Inflammatory macrophage treated with lipopolysaccharide for 1 hour (primary cell): ENCODE results near the gene STK32C.
"Not testable (repeated sequence)": the region's sequence is repeated elsewhere in the genome, so short reads cannot be mapped to it uniquely, and the experiment has no call there.

Experiments used
- DNase-seq, 2 donors: peaks; one replicate each; pipeline ENCODE4 v3.0.0-alpha.2; 2020 to 2022

STK32C gene

DNA sequence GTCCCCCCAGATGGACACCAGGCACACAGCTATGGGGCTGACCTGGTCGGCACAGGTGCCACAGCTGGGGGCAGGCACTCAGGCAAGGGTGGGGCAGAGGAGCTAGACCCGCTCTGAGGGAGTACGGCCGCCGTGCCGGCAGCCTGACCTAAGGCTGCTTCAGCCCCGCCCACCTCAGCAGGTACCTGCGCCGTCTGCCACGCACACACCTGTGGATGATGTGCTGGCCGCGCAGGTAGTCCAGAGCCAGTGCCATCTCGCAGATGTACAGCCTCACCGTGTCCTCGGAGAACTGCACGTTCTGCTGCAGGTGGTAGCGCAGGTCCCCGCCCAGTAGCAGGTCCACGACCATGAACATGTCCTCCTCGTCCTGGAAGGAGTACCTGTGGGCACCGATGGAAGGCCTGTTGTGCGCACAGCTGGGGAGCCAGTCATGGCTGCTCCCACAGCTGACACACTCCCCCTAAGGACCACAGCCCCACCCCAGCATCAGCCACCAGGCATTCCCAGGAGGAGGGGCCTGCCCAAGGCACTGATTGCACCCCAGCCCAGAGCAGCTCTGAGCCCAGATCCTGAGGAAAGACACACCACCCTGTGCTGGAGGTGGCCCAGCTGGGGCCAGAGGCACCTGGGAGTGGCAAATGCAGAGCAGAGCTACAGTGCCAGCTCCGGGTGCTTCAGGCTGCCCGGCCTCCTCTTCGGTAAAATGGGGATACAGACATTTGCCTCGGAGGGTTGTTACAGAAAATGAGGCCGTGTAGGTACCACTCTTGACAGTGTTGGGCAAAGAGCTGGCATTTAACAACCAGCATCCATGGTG lies 81.0 kb downstream of the STK32C start:
- DNase-seq = no peak

DNA sequence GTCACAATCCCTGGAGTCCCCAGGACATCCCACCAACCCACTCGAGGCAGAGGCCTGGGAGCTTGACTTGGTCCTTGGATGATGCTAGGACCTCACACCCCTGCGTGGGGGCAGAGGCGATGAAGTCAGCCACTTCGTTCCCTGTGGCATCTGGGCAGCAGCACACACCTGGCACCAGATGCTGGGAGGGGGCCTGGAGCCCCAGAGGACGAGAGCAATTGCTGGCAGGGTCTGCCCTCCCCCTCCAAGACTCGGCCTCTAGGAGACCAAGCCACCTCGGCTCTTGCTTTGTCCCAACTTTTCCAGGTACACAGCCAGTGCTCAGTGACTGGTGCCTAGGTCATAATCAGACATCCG lies 81.9 kb downstream of the STK32C start:
- no peak for DNase-seq

DNA sequence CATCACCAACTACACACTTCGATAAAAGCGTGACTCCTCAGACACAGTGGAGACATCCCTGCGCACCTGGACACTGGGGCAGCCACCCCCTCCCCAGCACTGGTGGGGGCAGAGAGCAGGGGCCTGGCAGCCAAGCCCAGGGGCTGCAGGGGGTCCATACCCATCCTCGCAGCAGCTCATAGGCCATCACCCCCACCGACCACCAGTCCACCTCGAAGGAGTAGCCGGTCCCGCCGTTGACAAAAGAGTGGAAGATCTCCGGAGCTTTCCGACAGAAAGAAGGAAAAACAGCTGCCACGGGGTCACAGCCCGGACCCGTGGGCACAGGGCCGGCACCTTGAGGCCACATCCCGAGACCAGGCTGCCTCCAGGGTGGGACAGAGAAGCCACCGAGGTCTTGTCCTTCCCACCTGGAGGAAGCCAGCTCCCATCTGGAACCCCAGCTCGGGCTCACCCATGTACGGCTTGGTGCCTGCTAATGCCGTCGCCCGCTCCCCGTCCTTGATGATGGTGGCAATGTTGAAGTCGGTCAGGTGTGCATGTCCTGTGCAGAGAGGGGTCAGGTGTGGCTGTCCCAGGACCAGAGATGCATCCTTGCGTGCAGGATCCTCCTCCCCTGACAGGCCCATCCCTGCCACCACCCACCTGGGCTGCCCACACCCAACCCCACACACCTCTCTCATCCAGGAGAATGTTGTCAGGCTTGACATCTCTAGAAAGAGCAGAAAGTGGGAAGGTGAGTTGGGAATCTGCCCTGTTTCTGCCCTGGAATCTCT lies 82.5 kb downstream of the STK32C start:
- no peak for DNase-seq

DNA sequence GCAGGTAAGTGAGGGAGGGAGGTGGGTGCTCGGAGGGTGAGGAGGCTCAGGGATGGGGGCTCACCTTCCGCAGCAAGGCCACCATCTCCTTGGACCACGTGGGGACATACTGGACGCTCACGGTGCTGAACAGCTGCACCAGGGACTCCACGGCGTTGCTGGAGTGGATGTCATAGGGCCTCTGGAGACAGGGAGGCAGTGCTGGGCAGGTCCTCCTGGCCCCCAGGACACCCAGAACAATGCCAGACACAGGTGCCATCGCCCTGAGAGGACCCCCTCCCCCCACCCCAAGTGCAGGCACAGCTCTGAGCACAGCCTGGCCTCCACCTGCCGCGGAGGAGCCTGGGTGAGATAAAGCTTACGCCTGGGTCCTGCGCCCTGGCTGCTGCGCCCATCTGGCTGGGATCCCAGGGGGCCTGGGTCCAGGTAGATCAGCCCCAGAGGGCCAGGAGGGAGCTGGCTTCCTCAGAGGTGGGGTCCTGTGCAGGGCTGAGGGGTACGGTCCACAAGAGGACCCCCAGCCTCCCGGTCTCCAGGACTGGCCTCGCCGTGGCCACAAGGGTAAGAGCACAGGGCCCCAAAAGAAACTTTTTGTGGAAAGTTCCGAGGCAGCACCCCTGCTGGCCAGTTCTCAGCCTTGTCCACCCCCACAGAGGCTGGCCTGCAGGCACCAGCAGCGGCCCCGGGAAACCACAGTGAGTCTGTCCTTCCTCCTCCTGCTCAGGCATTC lies 83.2 kb downstream of the STK32C start:
- peak; percentile 51 to 53 for DNase-seq

DNA sequence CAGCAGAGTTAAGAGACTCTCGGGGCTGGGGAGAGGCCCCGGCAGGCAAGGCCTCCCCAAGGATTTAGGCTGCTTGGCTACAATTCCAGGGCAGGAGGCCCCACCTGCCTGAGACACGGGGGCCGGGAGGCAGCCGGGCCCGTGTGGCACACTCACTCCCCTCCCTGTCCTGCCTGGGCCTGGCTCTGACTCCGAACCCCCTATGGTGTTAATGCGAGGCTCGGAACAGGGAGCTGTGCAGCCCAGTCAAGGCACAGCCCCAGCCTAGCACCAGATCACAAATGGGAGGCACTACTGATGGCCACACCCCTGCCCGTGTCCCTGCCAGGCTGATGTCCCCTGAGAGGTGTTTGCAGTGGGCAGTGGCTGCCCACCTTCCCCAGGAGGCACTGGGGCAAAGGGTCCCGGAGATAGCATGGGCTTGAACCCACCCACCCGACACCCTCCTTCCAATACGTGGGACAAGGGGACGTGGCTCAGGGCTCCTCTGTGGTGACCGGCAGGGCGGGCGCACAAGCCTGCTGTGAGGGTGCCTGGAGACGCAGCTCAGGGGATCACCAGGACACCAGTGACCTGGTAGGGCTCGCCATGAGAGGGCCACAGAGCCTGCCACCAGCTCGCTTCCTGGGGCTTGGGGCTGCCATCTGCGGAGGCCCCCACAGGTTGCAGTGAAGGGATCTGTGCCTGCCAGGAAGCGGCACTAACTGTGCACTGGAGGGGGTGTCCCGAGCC lies 84.0 kb downstream of the STK32C start:
- no peak for DNase-seq

DNA sequence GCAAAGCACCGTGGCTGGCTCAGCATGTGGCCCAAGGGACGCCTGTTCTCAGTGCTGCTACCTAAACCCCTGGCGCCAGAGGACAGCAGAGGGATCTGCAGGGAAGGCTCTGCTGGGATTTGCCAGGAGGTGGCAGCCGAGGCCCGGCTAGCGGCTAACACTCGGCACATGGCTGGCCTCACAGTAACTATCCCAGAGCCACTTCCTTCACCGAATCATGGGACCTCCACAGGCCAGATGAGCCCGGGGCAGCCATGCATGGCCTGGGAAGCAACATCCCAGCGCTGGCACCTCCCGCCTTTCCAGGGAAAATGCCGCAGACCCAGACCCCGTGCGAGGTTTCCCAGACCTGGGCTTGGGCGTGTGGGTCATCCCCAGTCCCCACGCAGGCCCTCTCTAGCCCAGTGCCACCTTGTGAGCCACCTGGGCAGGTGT lies 84.6 kb downstream of the STK32C start:
- DNase-seq = peak; percentile 74 to 87

DNA sequence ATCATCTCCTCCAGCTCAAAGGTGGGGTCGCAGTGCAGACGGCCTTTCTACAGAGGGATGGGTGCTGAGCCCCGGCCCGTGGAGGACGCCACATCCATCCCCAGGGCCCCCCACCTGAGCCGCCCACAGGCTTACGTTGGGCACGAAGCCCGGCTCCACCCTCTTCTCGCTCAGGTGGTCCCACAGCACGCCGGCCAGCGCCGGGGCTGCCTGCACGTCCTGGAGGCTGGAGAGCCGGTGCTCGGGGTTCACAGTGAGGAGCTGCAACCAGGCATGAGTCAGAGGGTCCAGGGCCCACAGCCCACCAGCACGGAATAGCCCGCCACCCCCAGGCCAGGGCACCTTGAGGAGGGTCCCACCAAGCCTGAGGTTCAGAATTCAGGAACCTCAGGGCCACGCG lies 85.0 kb downstream of the STK32C start:
- DNase-seq = no peak

DNA sequence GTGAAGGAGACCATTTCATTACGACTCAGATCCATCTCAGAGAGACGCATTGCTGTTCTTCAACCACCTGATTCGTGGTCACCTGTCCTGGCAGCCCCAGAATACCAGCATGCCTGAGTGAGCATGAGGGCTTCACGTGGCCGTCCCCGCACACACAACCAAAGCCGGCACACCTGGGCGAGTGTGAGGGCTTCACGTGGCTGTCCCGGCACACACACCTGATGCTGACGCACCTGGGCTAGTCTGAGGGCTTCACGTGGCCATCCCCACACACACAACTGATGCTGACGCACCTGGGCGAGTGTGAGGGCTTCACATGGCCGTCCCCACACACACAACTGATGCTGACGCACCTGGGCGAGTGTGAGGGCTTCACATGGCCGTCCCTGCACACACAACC lies 86.8 kb downstream of the STK32C start:
- DNase-seq = not testable (repeated sequence)

DNA sequence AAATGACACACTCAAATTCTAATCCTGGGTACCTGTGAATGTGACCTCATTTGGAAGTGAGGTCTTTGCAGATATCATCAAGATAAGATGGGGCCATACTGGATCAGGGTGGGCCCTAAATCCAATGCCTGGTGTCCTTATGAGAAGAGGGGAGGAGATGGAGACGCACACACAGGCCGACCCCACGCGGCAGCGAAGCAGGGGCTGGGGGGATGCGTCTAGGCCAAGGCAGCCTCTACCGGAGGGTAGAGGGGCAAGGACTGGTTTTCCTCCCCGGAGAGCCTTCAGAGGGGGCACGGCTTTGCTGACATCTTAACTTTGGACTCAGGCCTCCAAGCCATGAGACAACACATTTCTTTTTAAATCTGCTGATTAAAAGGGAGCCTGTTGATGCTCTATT lies 87.7 kb downstream of the STK32C start:
- no peak for DNase-seq

DNA sequence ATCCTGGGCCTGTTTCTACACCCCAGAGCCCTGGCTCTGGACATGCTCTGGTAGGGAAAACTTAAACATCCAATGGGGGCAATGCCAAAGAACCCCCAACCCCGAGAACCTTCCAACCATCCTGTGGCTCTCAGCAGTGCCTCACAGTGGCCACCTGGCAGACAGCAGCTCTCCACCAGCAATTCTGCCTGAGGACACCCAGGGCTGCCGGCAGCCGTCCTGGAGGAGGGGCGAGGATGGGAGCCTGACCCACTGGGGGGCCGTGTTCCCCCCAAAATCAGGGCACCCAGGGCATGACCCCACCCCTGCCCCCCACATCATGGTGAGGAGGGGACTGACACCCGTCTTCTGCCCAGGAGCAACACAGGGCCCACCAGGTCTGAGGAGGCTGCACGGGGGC lies 88.3 kb downstream of the STK32C start:
- no peak for DNase-seq

DNA sequence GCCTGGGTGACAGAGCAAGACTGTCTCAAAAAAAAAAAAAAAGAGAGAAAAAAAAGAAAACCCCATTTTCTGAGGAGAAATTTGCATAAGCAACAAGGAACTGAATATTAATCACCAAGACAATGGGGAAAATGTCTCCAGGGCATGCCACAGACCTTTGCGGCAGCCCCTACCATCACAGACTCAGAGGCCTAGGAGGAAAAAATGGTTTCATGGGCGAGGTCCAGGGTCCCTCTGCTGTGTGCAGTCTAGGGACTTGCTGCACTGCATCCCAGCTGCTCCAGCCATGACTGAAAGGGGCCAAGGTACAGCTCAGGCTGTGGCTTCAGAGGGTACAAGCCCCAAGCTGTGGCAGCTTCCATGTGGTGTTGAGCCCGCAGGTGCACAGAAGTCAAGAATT lies 91.3 kb downstream of the STK32C start:
- DNase-seq = not testable (repeated sequence)

DNA sequence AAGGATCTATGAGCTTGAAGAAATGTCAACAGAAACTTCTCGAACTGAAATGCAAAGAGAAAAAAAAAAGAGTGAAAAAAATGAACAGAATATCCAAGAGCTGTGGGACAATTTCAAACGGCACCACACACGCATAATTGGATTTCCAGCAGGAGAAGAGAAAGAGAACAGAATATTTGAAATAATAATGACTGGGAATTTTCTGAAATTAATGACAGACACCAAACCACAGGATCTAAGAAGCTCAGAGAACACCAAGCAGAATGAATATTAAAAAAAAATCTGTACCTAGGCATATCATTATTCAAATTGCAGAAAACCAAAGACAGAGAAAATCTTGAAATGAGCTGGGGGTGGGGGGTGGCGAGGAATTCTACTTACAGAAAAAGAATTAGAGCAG lies 93.8 kb downstream of the STK32C start:
- DNase-seq = no peak

DNA sequence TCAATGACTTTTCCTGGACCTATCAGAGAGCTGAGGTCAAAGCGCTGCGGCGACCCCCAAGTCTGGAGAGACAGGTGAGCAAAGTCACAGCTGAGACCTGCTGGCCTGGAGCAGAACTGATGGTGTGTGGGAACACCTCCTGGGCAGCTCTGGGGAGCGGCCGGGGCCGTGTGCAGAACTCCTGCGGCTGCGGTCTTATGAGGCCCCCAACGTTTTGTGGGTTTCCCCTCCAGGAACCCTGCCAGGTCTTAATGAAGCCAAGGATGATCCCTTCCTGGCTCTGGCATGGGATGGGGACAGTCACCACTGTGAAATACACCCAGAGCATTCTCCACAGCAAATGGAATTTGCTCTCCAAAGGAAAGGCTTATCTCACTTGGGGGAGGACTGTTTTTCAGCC lies 94.9 kb downstream of the STK32C start:
- DNase-seq = no peak

DNA sequence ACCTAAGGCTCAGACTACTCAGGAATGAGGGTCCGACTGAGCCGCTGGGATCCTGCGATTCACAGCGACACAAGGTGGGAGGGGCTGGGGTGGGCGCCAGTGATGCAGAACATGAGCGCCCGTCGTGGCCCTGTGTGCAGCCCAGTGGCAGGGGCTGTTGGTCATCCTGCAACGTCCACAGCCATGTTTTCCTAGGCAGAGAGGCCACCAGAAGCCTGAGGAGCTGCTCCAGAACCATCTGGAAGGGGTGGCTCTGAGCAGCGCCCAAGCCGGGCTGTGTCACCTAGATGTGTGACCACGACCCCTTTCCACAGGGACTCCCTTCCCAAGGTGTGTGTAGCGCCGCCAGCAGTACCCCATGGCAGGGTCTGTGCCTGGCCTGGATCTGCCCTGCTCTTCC lies 96.5 kb downstream of the STK32C start:
- DNase-seq = no peak

DNA sequence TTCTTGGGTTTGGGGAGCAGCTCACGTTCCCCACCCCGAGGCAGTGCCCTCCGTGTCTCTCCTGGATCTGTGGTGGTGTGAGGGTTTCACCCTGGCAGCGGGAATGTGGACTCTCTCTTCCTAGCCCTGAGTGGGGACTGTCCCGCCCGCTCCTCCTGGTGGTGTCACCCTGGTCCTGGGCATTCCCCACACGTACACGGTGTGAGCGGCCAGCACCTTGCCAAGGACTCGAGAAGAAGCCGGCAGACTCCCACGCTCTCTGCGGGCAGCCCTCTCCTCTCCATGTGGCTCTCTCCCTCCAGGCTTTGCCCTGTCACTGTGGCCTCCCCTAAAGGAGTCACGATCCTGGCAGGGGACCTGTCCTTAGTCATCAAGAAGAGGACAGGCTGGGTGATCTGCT lies 97.0 kb downstream of the STK32C start:
- no peak for DNase-seq

DNA sequence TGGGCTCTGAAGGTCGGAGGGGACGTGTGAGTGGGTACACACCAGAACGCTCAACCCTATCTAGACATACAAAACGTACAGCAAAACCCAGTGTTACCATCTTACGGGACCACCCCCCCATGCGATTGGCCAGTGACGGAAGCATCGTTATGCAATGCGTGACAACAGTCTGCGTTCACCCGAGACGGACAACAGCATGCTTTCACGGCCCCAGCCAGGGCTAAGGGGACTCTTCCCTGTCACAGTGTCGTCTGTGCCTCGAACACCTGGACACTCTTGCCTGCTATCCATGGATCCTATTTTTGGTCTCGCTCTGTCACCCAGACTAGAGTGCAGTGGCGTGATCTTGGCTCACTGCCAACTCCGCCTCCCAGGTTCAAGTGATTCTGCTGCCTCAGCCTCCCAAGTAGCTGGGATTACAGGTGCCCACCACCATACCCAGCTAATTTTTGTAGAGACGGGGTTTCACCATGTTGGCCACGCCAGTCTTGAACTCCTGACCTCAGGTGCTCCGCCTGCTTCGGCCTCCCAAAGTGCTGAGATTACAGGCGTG lies 97.7 kb downstream of the STK32C start:
- no peak for DNase-seq

DNA sequence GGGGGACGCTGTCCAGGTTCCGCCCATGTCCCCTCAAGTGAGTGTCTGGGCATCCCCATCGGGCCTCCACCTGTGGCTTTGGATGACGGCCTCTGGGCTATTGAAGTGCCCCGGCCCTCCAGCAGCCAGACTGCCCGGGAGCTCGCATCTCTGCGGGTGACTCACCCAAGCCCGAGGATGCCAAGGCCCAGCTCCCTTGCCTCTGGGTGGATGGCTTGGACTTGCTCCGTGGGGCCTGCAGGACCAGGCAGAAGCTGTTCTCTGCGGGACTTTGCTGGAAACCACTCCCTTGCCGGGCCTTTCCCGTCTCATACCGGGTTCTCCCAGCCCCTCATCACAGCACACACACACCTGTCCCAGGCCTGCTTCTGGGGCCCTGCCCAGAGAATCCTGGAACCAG lies 98.6 kb downstream of the STK32C start:
- no peak for DNase-seq

DNA sequence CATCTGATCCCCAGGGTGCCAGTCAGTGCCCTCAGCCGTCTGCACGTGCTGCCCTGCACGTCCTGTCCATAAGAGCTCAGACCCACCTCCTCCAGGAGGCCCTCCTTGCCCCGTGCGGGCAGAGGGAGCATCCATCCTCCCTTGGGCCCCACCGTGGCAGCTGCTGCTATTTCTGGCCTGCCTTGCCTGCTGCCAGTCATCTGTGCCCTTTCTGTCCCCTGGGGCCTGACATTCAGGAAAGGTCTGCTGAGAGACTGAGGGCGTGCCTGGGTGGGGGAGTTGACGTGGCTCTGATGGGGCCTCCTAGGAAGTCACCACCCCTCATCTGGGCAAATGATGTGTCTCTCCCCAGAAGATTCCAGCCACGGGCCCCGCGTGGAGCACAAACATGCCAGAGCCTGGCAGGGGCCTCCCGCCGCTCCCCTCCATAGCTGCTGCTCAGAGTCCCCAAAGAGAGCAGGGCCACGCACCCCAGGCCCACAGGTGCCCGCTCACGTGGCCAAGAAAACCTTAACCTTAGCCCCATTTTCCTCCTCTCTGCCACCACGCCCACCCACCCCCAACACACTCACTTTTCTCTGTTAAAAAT lies 99.2 kb downstream of the STK32C start:
- no peak for DNase-seq

DNA sequence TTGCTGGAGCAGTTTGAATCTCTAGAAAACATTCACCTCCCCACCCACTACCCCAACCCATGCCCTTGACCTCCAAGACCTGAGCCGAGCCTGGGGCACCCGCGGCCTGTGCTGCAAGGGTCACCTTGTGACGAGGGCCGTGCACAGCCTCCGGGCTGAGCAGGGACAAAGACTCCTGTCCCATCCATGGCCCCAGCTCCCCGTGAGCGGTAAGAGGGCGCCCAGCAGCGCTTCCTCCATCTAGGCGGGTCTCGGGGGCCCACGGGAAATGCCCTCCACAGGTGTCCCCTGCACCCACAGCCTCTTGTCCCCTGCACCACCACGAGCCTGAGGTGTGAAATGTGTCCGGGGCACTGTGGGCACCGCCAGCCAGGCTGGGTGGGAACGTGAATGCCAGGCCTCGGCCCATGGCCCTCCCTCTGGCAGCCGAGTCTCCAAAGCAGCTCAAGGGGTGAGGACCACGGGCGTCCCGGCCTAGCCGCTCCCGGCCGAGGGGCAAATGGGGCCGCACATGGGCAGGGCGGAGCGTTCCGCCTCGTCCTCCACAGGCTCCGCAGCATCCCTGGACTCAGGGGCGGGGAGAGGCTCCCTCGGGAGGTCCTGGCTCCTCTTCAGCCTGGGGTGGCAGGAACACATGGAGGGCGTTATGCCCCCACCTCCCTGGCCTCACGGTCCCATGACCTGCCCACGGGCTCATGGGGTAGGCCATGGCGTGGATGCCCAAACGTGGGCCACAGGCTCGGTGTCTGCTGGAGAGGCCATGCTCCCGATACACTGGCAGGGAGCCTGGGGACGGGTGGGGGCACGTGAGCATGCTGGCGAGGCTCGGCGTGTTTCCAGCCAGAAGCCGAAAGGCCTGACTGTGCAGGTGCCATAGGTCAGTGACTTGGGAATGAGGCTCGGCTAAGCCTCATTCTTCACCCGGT lies 100.0 kb downstream of the STK32C start:
- DNase-seq = no peak

DNA sequence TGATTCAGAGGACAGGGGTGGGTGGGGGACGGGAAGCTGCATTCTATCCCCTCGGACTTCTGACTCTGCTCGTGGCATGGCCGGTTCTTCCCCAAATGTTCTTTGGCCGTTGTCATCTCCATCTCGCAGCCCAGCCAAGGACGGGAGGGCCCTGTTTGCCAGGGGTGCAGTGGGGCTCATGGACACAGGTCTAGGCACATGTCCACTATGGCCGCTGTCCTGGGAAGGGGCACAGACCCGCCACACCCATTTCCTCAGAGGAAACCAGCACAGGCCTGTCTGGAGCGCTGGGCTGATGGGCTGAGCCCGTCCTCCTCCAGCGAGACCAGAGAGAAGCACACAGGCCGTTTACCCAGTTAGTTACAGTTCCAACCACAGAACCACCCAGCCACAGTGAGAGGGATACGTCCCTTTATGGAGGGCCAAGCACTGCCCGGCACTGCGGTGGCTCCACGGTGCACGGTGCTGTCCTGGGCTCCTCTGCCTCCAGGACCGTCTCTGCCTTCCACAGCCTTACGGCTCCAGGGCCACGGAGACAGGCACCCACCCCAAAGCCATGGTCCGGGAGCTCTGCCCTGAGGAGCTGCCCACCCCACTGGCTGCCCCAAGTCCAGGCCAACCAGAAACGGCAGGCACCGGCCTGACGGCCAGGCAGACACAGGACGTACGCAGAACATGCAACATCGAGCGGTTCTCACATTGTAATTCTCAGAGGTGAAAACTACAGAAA lies 100.8 kb downstream of the STK32C start:
- DNase-seq = no peak

DNA sequence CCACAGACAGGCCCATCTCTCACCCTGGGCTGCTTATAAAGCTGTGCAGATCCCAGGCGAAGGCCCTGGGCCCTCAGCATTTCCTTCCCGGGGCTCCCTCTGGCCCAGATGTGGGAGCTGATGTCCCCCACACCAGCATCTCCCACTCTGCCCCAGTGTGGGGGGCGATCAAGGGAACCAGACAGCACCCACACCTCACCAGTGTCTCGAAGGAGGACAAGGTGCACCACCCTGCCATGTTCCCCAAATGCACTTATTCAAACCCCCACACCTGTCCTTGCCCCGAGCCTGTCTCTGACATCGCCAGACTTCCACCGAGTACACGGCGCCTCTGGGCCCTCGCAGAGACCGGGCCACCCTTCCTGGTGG lies 101.4 kb downstream of the STK32C start:
- no peak for DNase-seq
